ENCODE results near the gene PCCA.
A peak's percentile ranks its signal among the peaks of the same experiment; 100 is the strongest.
"Not testable (repeated sequence)": the region's sequence is repeated elsewhere in the genome, so short reads cannot be mapped to it uniquely, and the experiment has no call there.

The PCCA gene

GRCh38 chr13:100088644-100089464, at the start of gene PCCA:
Gene PCCA, plus strand, starts transcription at chr13:100089093. Its CDS starts 28 bp downstream, at chr13:100089121.
- peak; percentile 37 to 97 (median 92) for DNase-seq

- DNase-seq: no peak
These were observed 49.2 kb upstream of the PCCA start for GRCh38 chr13:100039740-100040139.

- no peak for DNase-seq
These were observed 48.7 kb upstream of the PCCA start for GRCh38 chr13:100040196-100040595.

- DNase-seq: no peak
These were observed 44.0 kb upstream of the PCCA start for GRCh38 chr13:100044936-100045335.

- no peak for DNase-seq
These were observed 43.5 kb upstream of the PCCA start for GRCh38 chr13:100045355-100045754.

- DNase-seq: no peak
These were observed 37.8 kb upstream of the PCCA start for GRCh38 chr13:100051070-100051469.

GRCh38 chr13:100059827-100060226, 29.1 kb upstream of the PCCA start:
- no peak for DNase-seq

- DNase-seq: no peak
These were observed 25.6 kb upstream of the PCCA start for GRCh38 chr13:100063333-100063732.

- DNase-seq: no peak
These were observed 25.0 kb upstream of the PCCA start for GRCh38 chr13:100063906-100064305.

GRCh38 chr13:100068133-100068931, 20.6 kb upstream of the PCCA start:
- no peak for DNase-seq

GRCh38 chr13:100069278-100069677, 19.6 kb upstream of the PCCA start:
- no peak for DNase-seq

GRCh38 chr13:100075700-100076587, 12.9 kb upstream of the PCCA start:
- DNase-seq: no peak

- not testable (repeated sequence) for DNase-seq
These were observed 9.9 kb upstream of the PCCA start for GRCh38 chr13:100079003-100079402.

GRCh38 chr13:100083401-100083800, 5.5 kb upstream of the PCCA start:
- DNase-seq: not testable (repeated sequence)

GRCh38 chr13:100088273-100088643, 635 bp upstream of the PCCA start:
- peak in 1 of 56 donors; percentile 19 for DNase-seq

- DNase-seq: peak in 1 of 56 donors; percentile 27
These were observed 656 bp downstream of the PCCA start for GRCh38 chr13:100089465-100090032.

GRCh38 chr13:100090861-100091260, 2.0 kb downstream of the PCCA start:
- no peak for DNase-seq

GRCh38 chr13:100091391-100091790, 2.5 kb downstream of the PCCA start:
- no peak for DNase-seq

- DNase-seq: not testable (repeated sequence)
These were observed 3.4 kb downstream of the PCCA start for GRCh38 chr13:100092273-100092672.

GRCh38 chr13:100095498-100095897, 6.6 kb downstream of the PCCA start:
- no peak for DNase-seq

- DNase-seq: no peak
These were observed 7.6 kb downstream of the PCCA start for GRCh38 chr13:100096526-100096925.
